Kidney (tissue), 22 donors: ENCODE measurements around the gene IZUMO3. TPM values are rescaled to one million over a fixed set of nuclear protein-coding genes. Genes with fewer than 3 reads are reported as not detected.

ENCODE experiments used
- DNase-seq, 5 donors: peaks; one replicate each; pipeline ENCODE4 v3.0.0-alpha.2; 2013 to 2020
- FAIRE-seq: peaks from 2 replicates; lab custom pipeline; 2012; peaks lifted over from hg19 to GRCh38; lab: Jason Lieb, UNC
- H3K27ac ChIP-seq, 2 donors: one replicate each; pipeline ENCODE4 v1.7.0; 2013; ENCODE audit warnings: low read depth in 2 of 2, low read length in 2 of 2, inconsistent platforms in 1 of 2
- H3K27me3 ChIP-seq: one replicate; pipeline ENCODE4 v1.7.1; 2013; ENCODE audit warnings: low read length, inconsistent platforms; ENCODE audit not compliant: control insufficient read depth, insufficient read depth
- H3K36me3 ChIP-seq, 3 donors: one replicate each; pipeline versions ENCODE4 v1.7.0 to v1.7.1; 2013; ENCODE audit warnings: low read length in 3 of 3, control low read depth in 1 of 3, inconsistent platforms in 1 of 3; ENCODE audit not compliant: insufficient read depth in 3 of 3, control insufficient read depth in 2 of 3
- H3K4me1 ChIP-seq, 3 donors: one replicate each; pipeline versions ENCODE4 v1.7.0 to v1.7.1; 2013; ENCODE audit warnings: low read length in 3 of 3, inconsistent platforms in 1 of 3, low read depth in 1 of 3; ENCODE audit not compliant: control insufficient read depth in 2 of 3, insufficient read depth in 2 of 3
- H3K4me3 ChIP-seq, 3 donors: one replicate each; pipeline versions ENCODE4 v1.7.0 to v1.8.1; 2013; ENCODE audit warnings: low read length in 3 of 3, control low read depth in 1 of 3, inconsistent platforms in 1 of 3
- H3K9ac ChIP-seq, 3 donors: one replicate each; pipeline versions ENCODE4 v1.7.0 to v1.7.1; 2013; ENCODE audit warnings: low read length in 3 of 3, control low read depth in 1 of 3, inconsistent platforms in 1 of 3
- H3K9me3 ChIP-seq, 3 donors: one replicate each; pipeline versions ENCODE4 v1.7.0 to v1.7.1; 2013; ENCODE audit warnings: low read length in 3 of 3, control low read depth in 1 of 3, inconsistent platforms in 1 of 3; ENCODE audit not compliant: control insufficient read depth in 2 of 3, insufficient read depth in 1 of 3
- intact Hi-C: fragments of 100-400 bp; cut with DNase I; formaldehyde crosslinking; loops from one replicate; pipeline ENCODE4 v1.11.1; 2022
- long read RNA-seq, 10 donors: library from polyadenylated mRNA in 1 of 10; unstranded in 1 of 10; transcript quantifications; one replicate each; pipeline ENCODE4 v2.0.0 and lab custom pipeline, GENCODE V29; 2021 to 2026
- polyA plus RNA-seq: library from polyadenylated mRNA; stranded (reverse); fragments of 350-450 nt; fragmentation: Illumina TruSeq; extraction: RNeasy Lipid Tissue Mini Kit (QIAGEN cat#74804); gene quantifications from one replicate; pipeline ENCODE4 v1.2.3, GENCODE V29; 2014; ENCODE audit warnings: low read depth, low replicate concordance; ENCODE audit not compliant: insufficient read depth
- total RNA-seq: library from RNA; stranded (reverse); fragmentation: NEBNext Ultra II Directional; extraction: Animal tissue kit (Norgen Biotek cat#: 25700); gene quantifications from one replicate; pipeline ENCODE4 v1.2.1, GENCODE V29; 2021
- TF ChIP-seq, protein P1 (sequence below): IDR thresholded peaks from 3 replicates; pipeline ENCODE4 v1.5.1; 2012; ENCODE audit warnings: mild to moderate bottlenecking, moderate library complexity, borderline replicate concordance; ENCODE audit not compliant: insufficient read depth; ENCODE audit errors: extremely low read depth
- donor health status: control.
- donor health status: control.
- donor health status: control.
- donor health status: control.
- donor health status: control.
- donor health status: DM: yes; HTN: yes; CAD: no.
- donor health status: Normal renal cell carcinoma (clear cell type).

Gene IZUMO3, protein sequence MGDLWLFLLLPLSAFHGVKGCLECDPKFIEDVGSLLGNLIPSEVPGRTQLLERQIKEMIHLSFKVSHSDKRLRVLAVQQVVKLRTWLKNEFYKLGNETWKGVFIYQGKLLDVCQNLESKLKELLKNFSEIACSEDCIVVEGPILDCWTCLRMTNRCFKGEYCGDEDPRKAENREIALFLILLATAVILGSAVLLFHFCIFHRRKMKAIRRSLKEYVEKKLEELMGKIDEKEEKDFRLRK
- not detected for total RNA-seq
- not detected for polyA plus RNA-seq
- long read RNA-seq, donor 1, result 0 reads
- long read RNA-seq, donor 2, result 0 reads
- long read RNA-seq, donor 3, result 0 reads
- long read RNA-seq, donor 4, result 0 reads
- long read RNA-seq, donor 5, result 0 reads
- long read RNA-seq, donor 6, result 0 reads
- long read RNA-seq, donor 7, result 0 reads
- long read RNA-seq, donor 8, result 0 reads
- long read RNA-seq, donor 9, result 0 reads
- long read RNA-seq, donor 10, result 0 reads

DNA sequence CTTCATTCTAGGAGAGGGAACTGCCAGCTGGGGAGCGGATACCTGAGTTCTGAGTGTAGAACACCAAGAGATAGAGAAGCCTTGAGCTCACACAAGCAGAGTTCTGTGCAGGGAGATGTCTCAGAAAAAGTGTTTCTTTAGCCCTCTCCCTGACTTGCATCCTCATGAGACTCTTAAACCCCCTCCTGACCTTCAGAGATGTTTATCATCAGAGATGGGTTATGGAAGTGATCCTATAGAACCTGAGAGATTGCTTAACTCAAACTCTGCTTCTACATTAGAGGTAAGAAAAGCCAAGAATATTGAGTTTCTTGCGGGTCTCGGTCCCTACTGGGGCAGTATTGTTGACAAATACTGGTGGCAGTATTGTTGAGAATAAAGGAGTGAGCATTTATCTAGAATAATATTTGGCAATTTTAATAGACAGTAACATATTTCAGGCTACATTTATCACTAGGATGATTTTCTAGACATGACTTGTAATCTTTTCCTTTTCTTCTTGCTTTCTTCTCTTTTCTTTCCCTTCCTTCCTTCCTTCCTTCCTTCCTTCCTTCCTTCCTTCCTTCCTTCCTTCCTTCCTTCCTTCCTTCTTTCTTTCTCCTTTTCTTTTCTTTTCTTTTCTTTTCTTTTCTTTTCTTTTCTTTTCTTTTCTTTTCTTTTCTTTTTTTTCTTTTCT, at the start of gene IZUMO3:
Gene IZUMO3 (minus strand): TSS at position 51 of the 676 bp plus-strand sequence. CDS start 248 bp downstream, outside the sequence.
- DNase-seq (no peak), FAIRE-seq (no peak)

DNA sequence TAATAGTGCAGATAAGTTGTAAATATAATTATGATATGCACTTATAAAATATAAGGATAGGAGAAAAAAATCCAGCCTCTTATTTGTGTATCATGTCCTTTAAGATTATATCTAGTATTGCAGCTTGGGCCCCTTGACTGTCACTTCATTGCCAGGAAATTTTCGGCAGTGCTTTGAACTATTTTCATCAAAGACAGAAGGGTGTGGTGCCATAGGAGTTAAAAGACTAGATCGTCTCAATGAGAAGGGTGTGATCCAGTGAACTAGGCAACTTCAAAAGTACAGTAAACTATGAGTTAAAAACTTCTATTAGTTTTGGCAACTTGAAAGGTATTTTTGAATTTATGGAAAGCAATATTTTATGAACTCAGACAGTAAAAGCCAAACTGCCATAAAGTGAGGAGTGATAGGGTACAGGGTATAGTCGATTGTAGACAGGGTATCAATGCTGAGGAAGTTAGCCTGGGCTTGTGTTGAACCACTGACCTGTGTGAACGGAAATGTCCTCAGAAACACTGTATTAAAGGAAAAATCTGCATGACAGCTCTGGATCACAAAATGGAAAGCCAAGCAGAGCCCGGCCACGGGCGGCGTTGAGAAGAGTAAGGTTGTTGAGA, 48.6 kb upstream of the IZUMO3 start:
- Histone ChIP-seq H3K36me3 (no peaks in the 10 kb centered on the region), H3K4me1 (no peaks in the 10 kb centered on the region), H3K9me3 (no peaks in the 10 kb centered on the region), H3K9ac (no peak overlapping the region), H3K4me3 (no peak overlapping the region), H3K27me3 (no peaks in the 10 kb centered on the region), H3K27ac (no peak overlapping the region)
- intact Hi-C loops, result no loop called here
- no peak for FAIRE-seq
- TF ChIP-seq, protein P1, sequence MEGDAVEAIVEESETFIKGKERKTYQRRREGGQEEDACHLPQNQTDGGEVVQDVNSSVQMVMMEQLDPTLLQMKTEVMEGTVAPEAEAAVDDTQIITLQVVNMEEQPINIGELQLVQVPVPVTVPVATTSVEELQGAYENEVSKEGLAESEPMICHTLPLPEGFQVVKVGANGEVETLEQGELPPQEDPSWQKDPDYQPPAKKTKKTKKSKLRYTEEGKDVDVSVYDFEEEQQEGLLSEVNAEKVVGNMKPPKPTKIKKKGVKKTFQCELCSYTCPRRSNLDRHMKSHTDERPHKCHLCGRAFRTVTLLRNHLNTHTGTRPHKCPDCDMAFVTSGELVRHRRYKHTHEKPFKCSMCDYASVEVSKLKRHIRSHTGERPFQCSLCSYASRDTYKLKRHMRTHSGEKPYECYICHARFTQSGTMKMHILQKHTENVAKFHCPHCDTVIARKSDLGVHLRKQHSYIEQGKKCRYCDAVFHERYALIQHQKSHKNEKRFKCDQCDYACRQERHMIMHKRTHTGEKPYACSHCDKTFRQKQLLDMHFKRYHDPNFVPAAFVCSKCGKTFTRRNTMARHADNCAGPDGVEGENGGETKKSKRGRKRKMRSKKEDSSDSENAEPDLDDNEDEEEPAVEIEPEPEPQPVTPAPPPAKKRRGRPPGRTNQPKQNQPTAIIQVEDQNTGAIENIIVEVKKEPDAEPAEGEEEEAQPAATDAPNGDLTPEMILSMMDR, result no peak
- DNase-seq, result peak in 1 of 5 donors; percentile 13

More for the DNA sequence above, at the start of gene IZUMO3:
- Histone ChIP-seq H3K4me1 (no peaks in the 10 kb centered on the region), H3K4me3 (no peak within 1 kb of the TSS), H3K27me3 (no peaks in the 10 kb centered on the region), H3K9ac (no peak within 1 kb of the TSS), H3K27ac (no peak within 1 kb of the TSS), H3K36me3 (no peaks in the 10 kb centered on the region), H3K9me3 (no peaks in the 10 kb centered on the region)
- intact Hi-C loops, result no loop called here
- TF ChIP-seq, protein P1, result no peak

DNA sequence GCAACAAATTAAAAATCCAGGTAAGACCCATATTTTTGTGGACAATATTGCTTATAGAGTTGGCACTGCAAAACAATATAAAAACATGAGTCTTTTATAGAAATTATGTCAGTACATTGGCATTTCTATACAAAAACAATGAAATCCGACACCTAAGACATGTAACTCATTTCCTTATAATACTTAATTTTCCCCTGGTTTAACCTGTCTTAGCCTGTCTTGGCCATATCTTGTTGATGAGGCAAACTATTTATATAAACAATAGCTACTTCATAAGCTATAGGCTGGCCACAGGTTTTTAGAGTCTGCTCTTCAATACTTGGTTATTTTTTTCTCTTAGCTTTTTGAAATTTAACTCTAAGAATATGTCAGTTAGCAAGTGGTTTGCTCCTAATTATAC, 44.7 kb upstream of the IZUMO3 start:
- Histone ChIP-seq H3K27ac (no peak overlapping the region), H3K9ac (no peak overlapping the region), H3K4me1 (no peaks in the 10 kb centered on the region), H3K9me3 (peaks cover 0 to 6% (median 0%) of the 10 kb centered on the region in 3 donors), H3K27me3 (no peaks in the 10 kb centered on the region), H3K36me3 (no peaks in the 10 kb centered on the region), H3K4me3 (no peak overlapping the region)
- intact Hi-C loops, result no loop called here
- FAIRE-seq, result no peak
- no peak for DNase-seq
- TF ChIP-seq, protein P1, result no peak
